IMR-90 (cell line): ENCODE data around the gene TENM4. TPM values are rescaled to one million over a fixed set of nuclear protein-coding genes. Genes with fewer than 3 reads are reported as not detected.

Source experiments
- ATAC-seq: fragments of 200-7000 bp; cut with Tn5 transposase; 2 replicates; pipeline ENCODE4 v1.9.1; 2020; ENCODE audit warnings: low read depth, mild to moderate bottlenecking, moderate library complexity
- BruUV-seq: library from RNA; stranded (reverse); fragments of 400-500 nt; replicated peaks from 2 replicates; lab custom pipeline; 2021; lab: Mats Ljungman, UMichigan
- CTCF ChIA-PET: fragments of 300-600 bp; formaldehyde crosslinking; extraction: SDS; loops from one replicate; lab custom pipeline; 2021; ENCODE audit warnings: antibody characterized with exemption; lab: Yijun Ruan, JAX
- POLR2A ChIA-PET: fragments of 300-600 bp; sonication (Branson Sonifier 250); formaldehyde crosslinking; loops from one replicate; lab custom pipeline; 2022; ENCODE audit warnings: antibody characterized with exemption; ENCODE audit not compliant: unreplicated experiment; lab: Charles Lee
- DNase-seq: peaks from one replicate; pipeline ENCODE4 v3.0.0; 2013
- H2AFZ ChIP-seq: replicated peaks from 2 replicates; pipeline ENCODE3; 2013; ENCODE audit warnings: low read length, mild to moderate bottlenecking; ENCODE audit not compliant: poor library complexity
- H2AK5ac ChIP-seq: 2 replicates; pipeline ENCODE4 v1.6.1; 2013; ENCODE audit warnings: low read depth, low read length, inconsistent platforms
- H2AK9ac ChIP-seq: replicated peaks from 2 replicates; pipeline ENCODE3; 2013; ENCODE audit warnings: mild to moderate bottlenecking, low read depth, low read length, moderate library complexity; ENCODE audit not compliant: poor library complexity
- H2BK120ac ChIP-seq: 2 replicates; pipeline ENCODE4 v1.6.1; 2013; ENCODE audit warnings: low read depth, low read length, inconsistent platforms
- H2BK15ac ChIP-seq: 3 replicates; pipeline ENCODE4 v1.6.1; 2013; ENCODE audit warnings: low read depth, low read length, inconsistent platforms
- H2BK20ac ChIP-seq: 2 replicates; pipeline ENCODE4 v1.6.1; 2013; ENCODE audit warnings: low read depth, mild to moderate bottlenecking, inconsistent platforms, low read length, moderate library complexity
- H2BK5ac ChIP-seq: 2 replicates; pipeline ENCODE4 v1.6.1; 2013; ENCODE audit warnings: mild to moderate bottlenecking, low read depth, low read length, inconsistent platforms; ENCODE audit not compliant: poor library complexity, severe bottlenecking
- H3K14ac ChIP-seq: replicated peaks from 2 replicates; pipeline ENCODE4 v1.6.1; 2013; ENCODE audit warnings: low read depth, low read length, inconsistent platforms
- H3K18ac ChIP-seq: 2 replicates; pipeline ENCODE4 v1.6.1; 2013; ENCODE audit warnings: low read depth, low read length, control low read depth
- H3K23ac ChIP-seq: 2 replicates; pipeline ENCODE4 v1.6.1; 2013; ENCODE audit warnings: low read depth, low read length, inconsistent platforms
- H3K27ac ChIP-seq: 2 replicates; pipeline ENCODE4 v1.5.1; 2013; ENCODE audit warnings: mild to moderate bottlenecking, control low read depth, low read length; ENCODE audit not compliant: insufficient read depth
- H3K27me3 ChIP-seq: 2 replicates; pipeline ENCODE4 v1.6.1; 2013; ENCODE audit warnings: low read length; ENCODE audit not compliant: control insufficient read depth, insufficient read depth
- H3K36me3 ChIP-seq: 2 replicates; pipeline ENCODE4 v1.6.1; 2013; ENCODE audit warnings: low read length, mixed read lengths; ENCODE audit not compliant: control insufficient read depth, insufficient read depth
- H3K4ac ChIP-seq: 2 replicates; pipeline ENCODE4 v1.6.1; 2013; ENCODE audit warnings: low read depth, low read length, inconsistent platforms
- H3K4me1 ChIP-seq: 2 replicates; pipeline ENCODE4 v1.6.1; 2013; ENCODE audit warnings: low read length, mixed read lengths; ENCODE audit not compliant: control insufficient read depth, insufficient read depth
- H3K4me2 ChIP-seq: 2 replicates; pipeline ENCODE4 v1.6.1; 2013; ENCODE audit warnings: low read depth, mild to moderate bottlenecking, control low read depth, low read length, moderate library complexity
- H3K4me3 ChIP-seq: 2 replicates; pipeline ENCODE4 v1.5.1; 2013; ENCODE audit warnings: low read depth, mild to moderate bottlenecking, control low read depth, low read length, moderate library complexity; ENCODE audit not compliant: insufficient read depth
- H3K56ac ChIP-seq: 2 replicates; pipeline ENCODE4 v1.6.1; 2013; ENCODE audit warnings: low read length, inconsistent platforms; ENCODE audit not compliant: insufficient read depth; ENCODE audit errors: extremely low read depth
- H3K79me1 ChIP-seq, 2 experiments: 2 replicates each; pipeline ENCODE4 v1.6.1; 2013; ENCODE audit warnings: low read length in 2 of 2, inconsistent platforms in 1 of 2, low read depth in 1 of 2
- H3K9ac ChIP-seq: 2 replicates; pipeline ENCODE4 v1.6.1; 2013; ENCODE audit warnings: low read depth, low read length, control low read depth
- H3K9me1 ChIP-seq: 2 replicates; pipeline ENCODE4 v1.6.1; 2013; ENCODE audit warnings: low read length, inconsistent platforms; ENCODE audit not compliant: insufficient read depth
- H3K9me3 ChIP-seq: 2 replicates; pipeline ENCODE4 v1.6.1; 2013; ENCODE audit warnings: low read length; ENCODE audit not compliant: control insufficient read depth, insufficient read depth
- H4K20me1 ChIP-seq: 2 replicates; pipeline ENCODE4 v1.6.1; 2013; ENCODE audit warnings: low read length, inconsistent platforms; ENCODE audit not compliant: insufficient read depth
- H4K5ac ChIP-seq: 2 replicates; pipeline ENCODE4 v1.6.1; 2013; ENCODE audit warnings: mild to moderate bottlenecking, low read depth, low read length, control low read depth
- H4K8ac ChIP-seq, 2 experiments: 2 replicates each; pipeline ENCODE4 v1.6.1; 2013; ENCODE audit warnings: low read depth in 2 of 2, low read length in 2 of 2, control low read depth in 1 of 2, inconsistent platforms in 1 of 2
- H4K91ac ChIP-seq: 2 replicates; pipeline ENCODE4 v1.6.1; 2013; ENCODE audit warnings: low read depth, low read length, inconsistent platforms; ENCODE audit not compliant: insufficient read depth
- CHD1 ChIP-seq: IDR thresholded peaks from 2 replicates; pipeline ENCODE4 v1.6.1; 2012; ENCODE audit warnings: low read depth, low read length, improper control_type of control experiment
- FOS ChIP-seq: fragments of 150-350 bp; IDR thresholded peaks from 2 replicates; pipeline ENCODE4 v1.6.1; 2016; ENCODE audit warnings: low read depth, low read length
- MAFK ChIP-seq: IDR thresholded peaks from 2 replicates; pipeline ENCODE4 v1.6.1; 2012; ENCODE audit warnings: low read depth, low read length, improper control_type of control experiment
- NFE2L2 ChIP-seq: fragments of 150-350 bp; IDR thresholded peaks from 2 replicates; pipeline ENCODE4 v1.6.1; 2016; ENCODE audit warnings: low read depth, mild to moderate bottlenecking, low read length
- POLR2A ChIP-seq: IDR thresholded peaks from 2 replicates; pipeline ENCODE4 v1.6.1; 2012; ENCODE audit warnings: mild to moderate bottlenecking, low read depth, low read length
- RAD21 ChIP-seq: IDR thresholded peaks from 2 replicates; pipeline ENCODE4 v1.6.1; 2012; ENCODE audit warnings: low read length, improper control_type of control experiment
- RCOR1 ChIP-seq: IDR thresholded peaks from 2 replicates; pipeline ENCODE4 v1.6.1; 2012; ENCODE audit warnings: mild to moderate bottlenecking, low read length, improper control_type of control experiment; ENCODE audit not compliant: insufficient replicate concordance
- RFX5 ChIP-seq: IDR thresholded peaks from 2 replicates; pipeline ENCODE4 v1.8.0; 2012; ENCODE audit warnings: low read depth, mild to moderate bottlenecking, low read length, moderate library complexity
- WGBS, 2 experiments: methylation state at CpG; one replicate each; pipeline versions ENCODE4 v1.1.5 to v1.1.7; 2013; ENCODE audit warnings: missing lambda C conversion rate in 2 of 2; ENCODE audit not compliant: insufficient read length in 1 of 2; ENCODE audit errors: extremely low coverage in 2 of 2; 5-methylcytosine and 5-hydroxymethylcytosine counted together
- dilution Hi-C: fragments of 300-500 bp; cut with HindIII; formaldehyde crosslinking; loops from one replicate; pipeline ENCODE4 v1.14.3; 2018; ENCODE audit warnings: low sequenced_read_pairs; ENCODE audit not compliant: unreplicated experiment
- in situ Hi-C: fragments of 300-500 bp; cut with MboI; formaldehyde crosslinking; loops from 3 replicates; pipeline ENCODE4 v1.14.3; 2019; ENCODE audit warnings: low sequenced_read_pairs, inconsistent platforms, mixed read lengths
- intact Hi-C: fragments of 100-400 bp; cut with micrococcal nuclease; formaldehyde crosslinking; loops from 2 replicates; pipeline ENCODE4 v1.10.0; 2022
- polyA plus RNA-seq, 3 experiments: library from polyadenylated mRNA; depleted of rRNA; stranded (reverse); fragments of >200 nt; gene quantifications; 2 replicates each; pipeline ENCODE4 v1.2.3, GENCODE V29; 2012; ENCODE audit warnings: low replicate concordance in 1 of 3
- total RNA-seq: library from RNA; depleted of rRNA; stranded (reverse); fragments of >200 nt; gene quantifications from 2 replicates; pipeline ENCODE4 v1.2.3, GENCODE V29; 2012
- TF ChIP-seq, protein P1 (sequence below): conservative IDR thresholded peaks from 2 replicates; pipeline ENCODE4 v1.5.1; 2012; ENCODE audit warnings: mild to moderate bottlenecking, low read depth, low read length, improper control_type of control experiment

Gene TENM4
- total and polyA plus RNA-seq, 2 of the 4 experiments (the other 2 are of a cell fraction): 7.4 to 9.0 TPM

- ATAC-seq (no peak), DNase-seq (no peak)
- H3K14ac ChIP-seq: no peak overlapping the region
- no peak overlapping the region for H4K91ac ChIP-seq
- ChIA-PET CTCF (interaction anchor here (0.9 to 1.2 kb wide), 2 partner anchors 17 to 56 kb away, joined by 3 to 4 read pairs; no protein-coding TSS in a partner anchor), POLR2A (no interaction called here)
- H2BK5ac ChIP-seq: no peak overlapping the region
- no TSS peak for BruUV-seq
- no CpG with 5 or more reads among the region's 4 CpGs for WGBS, 2 experiments
- H3K4me1 ChIP-seq: no peaks in the 10 kb centered on the region
- no peak overlapping the region for H2BK15ac ChIP-seq
- H3K9me3 ChIP-seq: no peaks in the 10 kb centered on the region
- no peak overlapping the region for H2BK120ac ChIP-seq
- no peak overlapping the region for H3K18ac ChIP-seq
- TF ChIP-seq RCOR1: no peak
- TF ChIP-seq NFE2L2: no peak
- no peak for TF ChIP-seq POLR2A
- no peak for TF ChIP-seq RAD21
- no peak for TF ChIP-seq RFX5
- TF ChIP-seq FOS: no peak
- TF ChIP-seq, protein P1, sequence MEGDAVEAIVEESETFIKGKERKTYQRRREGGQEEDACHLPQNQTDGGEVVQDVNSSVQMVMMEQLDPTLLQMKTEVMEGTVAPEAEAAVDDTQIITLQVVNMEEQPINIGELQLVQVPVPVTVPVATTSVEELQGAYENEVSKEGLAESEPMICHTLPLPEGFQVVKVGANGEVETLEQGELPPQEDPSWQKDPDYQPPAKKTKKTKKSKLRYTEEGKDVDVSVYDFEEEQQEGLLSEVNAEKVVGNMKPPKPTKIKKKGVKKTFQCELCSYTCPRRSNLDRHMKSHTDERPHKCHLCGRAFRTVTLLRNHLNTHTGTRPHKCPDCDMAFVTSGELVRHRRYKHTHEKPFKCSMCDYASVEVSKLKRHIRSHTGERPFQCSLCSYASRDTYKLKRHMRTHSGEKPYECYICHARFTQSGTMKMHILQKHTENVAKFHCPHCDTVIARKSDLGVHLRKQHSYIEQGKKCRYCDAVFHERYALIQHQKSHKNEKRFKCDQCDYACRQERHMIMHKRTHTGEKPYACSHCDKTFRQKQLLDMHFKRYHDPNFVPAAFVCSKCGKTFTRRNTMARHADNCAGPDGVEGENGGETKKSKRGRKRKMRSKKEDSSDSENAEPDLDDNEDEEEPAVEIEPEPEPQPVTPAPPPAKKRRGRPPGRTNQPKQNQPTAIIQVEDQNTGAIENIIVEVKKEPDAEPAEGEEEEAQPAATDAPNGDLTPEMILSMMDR: no peak
- no peak for TF ChIP-seq MAFK
- TF ChIP-seq CHD1: no peak
- H3K36me3 ChIP-seq: no peaks in the 10 kb centered on the region
- no peak overlapping the region for H2BK20ac ChIP-seq
- intact Hi-C loops: no loop called here
- H2AFZ ChIP-seq: peak overlapping the region; percentile 6
- no peaks in the 10 kb centered on the region for H3K9me1 ChIP-seq
- dilution Hi-C loops: no loop called here
- no peaks in the 10 kb centered on the region for H4K20me1 ChIP-seq
- H3K23ac ChIP-seq: no peak overlapping the region
- in situ Hi-C loops: no loop called here
- H3K4me3 ChIP-seq: no peak overlapping the region
- no peak overlapping the region for H2AK9ac ChIP-seq
- H4K8ac ChIP-seq: no peak overlapping the region
- H2AK5ac ChIP-seq: no peak overlapping the region
- no peak overlapping the region for H4K5ac ChIP-seq
- H3K27me3 ChIP-seq: peaks cover 8% of the 10 kb centered on the region
- H3K27ac ChIP-seq: no peak overlapping the region
- no peak overlapping the region for H3K4me2 ChIP-seq
- no peaks in the 10 kb centered on the region for H3K79me1 ChIP-seq
- H3K4ac ChIP-seq: no peak overlapping the region
- no peak overlapping the region for H3K9ac ChIP-seq
- H3K56ac ChIP-seq: no peak overlapping the region
These were observed 15.7 kb upstream of the TENM4 start for GRCh38 chr11:79456501-79456900.
